Measurements from ENCODE around the gene MAP4K2. TPM values are rescaled to one million over a fixed set of nuclear protein-coding genes. Genes with fewer than 3 reads are reported as not detected.

MAP4K2 gene
- total RNA-seq, 2 experiments from 2014 or later, result 69.5 to 73.9 TPM

GRCh38 chr11:64802370-64803157, 450 bp downstream of the MAP4K2 start:
- peak; percentile 71 for DNase-seq
- CTCF ChIA-PET, result no interaction called here
- Mint-ChIP-seq H3K4me1 (ENCODE audit: low read depth) (peaks cover 27% of the 10 kb centered on the region), H3K27me3 (ENCODE audit: low read depth) (no peaks in the 10 kb centered on the region), H3K9me3 (no peaks in the 10 kb centered on the region), H3K36me3 (ENCODE audit: low read depth) (peaks cover 5% of the 10 kb centered on the region), H3K27ac (peak overlapping the region; percentile 85), H3K4me3 (peak overlapping the region; percentile 81)
- intact Hi-C loops (cut with micrococcal nuclease), result loop anchor here (1.0 to 5.0 kb wide), 4 partner anchors 24 to 1055 kb away; partner anchors contain the start of genes CFL1, FAU, MRPL49 and SF1

- no peaks in the 10 kb centered on the region for H3K27me3 Mint-ChIP-seq (ENCODE audit: low read depth)
- no peaks in the 10 kb centered on the region for H3K9me3 Mint-ChIP-seq
- H3K27ac Mint-ChIP-seq, result peak overlapping the region; percentile 85
- no peak for DNase-seq
- CTCF ChIA-PET, result no interaction called here
- intact Hi-C loops (cut with micrococcal nuclease), result loop anchor here (1.0 to 5.0 kb wide), 4 partner anchors 23 to 1056 kb away; partner anchors contain the start of genes CFL1, FAU, MRPL49 and SF1
- H3K36me3 Mint-ChIP-seq (ENCODE audit: low read depth), result peaks cover 6% of the 10 kb centered on the region
- peaks cover 28% of the 10 kb centered on the region for H3K4me1 Mint-ChIP-seq (ENCODE audit: low read depth)
- peak overlapping the region; percentile 81 for H3K4me3 Mint-ChIP-seq
Measured at GRCh38 chr11:64801561-64802369, 1.2 kb downstream of the MAP4K2 start.

- no peaks in the 10 kb centered on the region for H3K27me3 Mint-ChIP-seq (ENCODE audit: low read depth)
- intact Hi-C loops (cut with micrococcal nuclease), result loop anchor here (5.0 kb wide), 1 partner anchor 1056 kb away; the partner anchor contains the start of gene CFL1
- H3K9me3 Mint-ChIP-seq, result no peaks in the 10 kb centered on the region
- H3K27ac Mint-ChIP-seq, result peak overlapping the region; percentile 85
- CTCF ChIA-PET, result no interaction called here
- H3K4me3 Mint-ChIP-seq, result peak overlapping the region; percentile 81
- peaks cover 31% of the 10 kb centered on the region for H3K4me1 Mint-ChIP-seq (ENCODE audit: low read depth)
- DNase-seq, result no peak
- H3K36me3 Mint-ChIP-seq (ENCODE audit: low read depth), result peaks cover 9% of the 10 kb centered on the region
Measured at GRCh38 chr11:64801158-64801464, 1.9 kb downstream of the MAP4K2 start.

- Mint-ChIP-seq H3K36me3 (ENCODE audit: low read depth) (peaks cover 7% of the 10 kb centered on the region), H3K27me3 (ENCODE audit: low read depth) (no peaks in the 10 kb centered on the region), H3K9me3 (no peaks in the 10 kb centered on the region), H3K27ac (peak overlapping the region; percentile 85), H3K4me1 (ENCODE audit: low read depth) (peaks cover 35% of the 10 kb centered on the region), H3K4me3 (peak overlapping the region; percentile 81)
- CTCF ChIA-PET, result interaction anchor here (0.5 kb wide), 1 partner anchor 473 kb away, joined by 4 read pairs; no protein-coding TSS in a partner anchor
- DNase-seq, result no peak
- intact Hi-C loops (cut with micrococcal nuclease), result loop anchor here (5.0 kb wide), 1 partner anchor 1057 kb away; the partner anchor contains the start of gene CFL1
Measured at GRCh38 chr11:64800303-64801157, 2.5 kb downstream of the MAP4K2 start.

GRCh38 chr11:64799623-64800302, 3.3 kb downstream of the MAP4K2 start:
- intact Hi-C loops (cut with micrococcal nuclease), result loop anchor here (5.0 kb wide), 1 partner anchor 1058 kb away; the partner anchor contains the start of gene CFL1
- Mint-ChIP-seq H3K9me3 (no peaks in the 10 kb centered on the region), H3K27ac (peak overlapping the region; percentile 39), H3K36me3 (ENCODE audit: low read depth) (peaks cover 10% of the 10 kb centered on the region), H3K4me1 (ENCODE audit: low read depth) (peaks cover 38% of the 10 kb centered on the region), H3K27me3 (ENCODE audit: low read depth) (no peaks in the 10 kb centered on the region), H3K4me3 (no peak overlapping the region)
- no peak for DNase-seq
- CTCF ChIA-PET, result interaction anchor here (0.5 kb wide), 1 partner anchor 474 kb away, joined by 4 read pairs; no protein-coding TSS in a partner anchor

GRCh38 chr11:64799256-64799622, 3.8 kb downstream of the MAP4K2 start:
- H3K4me3 Mint-ChIP-seq, result no peak overlapping the region
- CTCF ChIA-PET, result interaction anchor here (0.5 kb wide), 1 partner anchor 16 kb away, joined by 3 read pairs; no protein-coding TSS in a partner anchor

GRCh38 chr11:64796757-64797541, 6.1 kb downstream of the MAP4K2 start:
- Mint-ChIP-seq H3K4me1 (ENCODE audit: low read depth) (peaks cover 37% of the 10 kb centered on the region), H3K36me3 (ENCODE audit: low read depth) (peaks cover 14% of the 10 kb centered on the region), H3K27me3 (ENCODE audit: low read depth) (no peaks in the 10 kb centered on the region), H3K4me3 (no peak overlapping the region), H3K27ac (no peak overlapping the region), H3K9me3 (no peaks in the 10 kb centered on the region)
- CTCF ChIA-PET, result interaction anchor here (1.1 kb wide), 1 partner anchor 26 kb away, joined by 3 read pairs; no protein-coding TSS in a partner anchor
- DNase-seq, result no peak
- intact Hi-C loops (cut with micrococcal nuclease), result no loop called here

More at GRCh38 chr11:64799256-64799622, 3.8 kb downstream of the MAP4K2 start:
- Mint-ChIP-seq H3K9me3 (no peaks in the 10 kb centered on the region), H3K27me3 (ENCODE audit: low read depth) (no peaks in the 10 kb centered on the region), H3K4me1 (ENCODE audit: low read depth) (peaks cover 40% of the 10 kb centered on the region), H3K36me3 (ENCODE audit: low read depth) (peaks cover 12% of the 10 kb centered on the region), H3K27ac (no peak overlapping the region)
- no peak for DNase-seq
- intact Hi-C loops (cut with micrococcal nuclease), result no loop called here

GRCh38 chr11:64796047-64796756, 6.8 kb downstream of the MAP4K2 start:
- Mint-ChIP-seq H3K9me3 (no peaks in the 10 kb centered on the region), H3K4me1 (ENCODE audit: low read depth) (peaks cover 31% of the 10 kb centered on the region), H3K4me3 (no peak overlapping the region), H3K27ac (no peak overlapping the region), H3K36me3 (ENCODE audit: low read depth) (peaks cover 14% of the 10 kb centered on the region), H3K27me3 (ENCODE audit: low read depth) (no peaks in the 10 kb centered on the region)
- CTCF ChIA-PET, result no interaction called here
- intact Hi-C loops (cut with micrococcal nuclease), result no loop called here
- no peak for DNase-seq

GRCh38 chr11:64794526-64794925, 8.5 kb downstream of the MAP4K2 start:
- Mint-ChIP-seq H3K4me1 (ENCODE audit: low read depth) (peaks cover 28% of the 10 kb centered on the region), H3K4me3 (no peak overlapping the region)
- CTCF ChIA-PET, result interaction anchor here (1.1 kb wide), 1 partner anchor 40 kb away, joined by 3 read pairs; no protein-coding TSS in a partner anchor

GRCh38 chr11:64793271-64794160, 9.5 kb downstream of the MAP4K2 start:
- intact Hi-C loops (cut with micrococcal nuclease), result no loop called here
- H3K27me3 Mint-ChIP-seq (ENCODE audit: low read depth), result no peaks in the 10 kb centered on the region
- CTCF ChIA-PET, result no interaction called here
- peaks cover 24% of the 10 kb centered on the region for H3K4me1 Mint-ChIP-seq (ENCODE audit: low read depth)
- peak overlapping the region; percentile 54 for H3K27ac Mint-ChIP-seq
- no peaks in the 10 kb centered on the region for H3K9me3 Mint-ChIP-seq
- peaks cover 11% of the 10 kb centered on the region for H3K36me3 Mint-ChIP-seq (ENCODE audit: low read depth)
- H3K4me3 Mint-ChIP-seq, result no peak overlapping the region
- DNase-seq, result no peak

More at GRCh38 chr11:64794526-64794925, 8.5 kb downstream of the MAP4K2 start:
- no peak for DNase-seq
- intact Hi-C loops (cut with micrococcal nuclease), result no loop called here
- Mint-ChIP-seq H3K9me3 (no peaks in the 10 kb centered on the region), H3K27me3 (ENCODE audit: low read depth) (no peaks in the 10 kb centered on the region), H3K27ac (peak overlapping the region; percentile 25), H3K36me3 (ENCODE audit: low read depth) (peaks cover 14% of the 10 kb centered on the region)
